SHP77 treated with DMSO at 0.1 percent for 48 hours (cell line): ENCODE data around the gene SPATA2L.
"Not testable (repeated sequence)": the region's sequence is repeated elsewhere in the genome, so short reads cannot be mapped to it uniquely, and the experiment has no call there.

ENCODE experiments used
- DNase-seq: peaks from one replicate; lab custom pipeline; 2025; lab: John Stamatoyannopoulos, UW

Gene SPATA2L

DNA sequence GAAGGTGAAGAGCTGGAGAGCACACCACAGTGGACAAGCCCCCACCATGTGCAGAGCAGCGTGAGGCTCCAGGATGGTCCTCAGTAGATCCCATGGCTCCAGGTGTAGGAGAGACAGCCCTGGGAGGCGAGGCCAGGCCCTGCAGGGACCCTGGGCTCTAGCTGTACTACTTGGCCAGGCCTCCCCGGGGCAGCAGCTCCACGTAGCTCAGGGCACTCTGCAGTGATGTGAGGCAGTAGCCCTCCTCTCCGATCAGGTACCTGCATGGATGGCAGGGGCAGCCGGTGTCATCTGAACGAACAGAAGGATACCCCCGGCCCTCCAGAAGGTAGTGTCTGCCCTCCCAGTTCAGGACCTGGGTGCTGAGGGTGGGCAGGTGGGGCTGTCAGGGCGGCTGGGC lies 6.2 kb upstream of the SPATA2L start:
- DNase-seq = no peak

DNA sequence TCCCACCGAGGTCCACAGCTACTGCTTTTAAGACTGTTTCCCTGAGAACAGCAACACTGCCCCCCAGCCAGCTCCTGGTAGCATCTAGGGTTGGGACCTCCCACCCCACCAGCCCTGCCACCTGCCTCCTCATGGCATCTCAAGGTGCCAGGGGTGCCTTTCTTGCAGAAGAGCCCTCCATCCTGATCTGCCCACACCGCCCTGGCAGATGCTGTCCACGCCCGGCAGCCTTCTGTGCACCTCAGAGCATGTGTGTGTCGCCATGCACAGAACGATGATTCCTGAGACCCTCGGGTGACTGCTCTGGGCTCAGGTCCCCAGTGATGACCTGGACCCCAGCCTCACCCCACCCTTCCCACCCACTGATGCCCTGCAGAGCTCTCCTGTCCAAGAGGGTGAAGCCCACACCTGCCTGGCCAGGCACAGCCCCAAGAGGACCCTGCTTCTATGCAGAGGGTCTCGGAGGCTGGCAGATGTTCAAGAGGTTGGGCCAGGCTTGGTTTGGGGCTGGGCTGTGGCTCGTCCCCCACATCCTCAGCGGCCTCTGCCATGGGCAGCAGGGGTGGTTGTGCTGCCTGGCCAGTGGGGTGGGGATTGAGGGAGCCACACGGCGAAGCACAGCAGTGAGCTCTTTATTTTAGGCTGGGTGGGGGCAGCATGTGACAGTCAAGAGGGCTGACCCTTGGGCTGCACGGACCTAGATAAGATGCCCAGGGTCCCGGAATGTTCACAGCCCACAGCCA lies 5.2 kb upstream of the SPATA2L start:
- DNase-seq = no peak

DNA sequence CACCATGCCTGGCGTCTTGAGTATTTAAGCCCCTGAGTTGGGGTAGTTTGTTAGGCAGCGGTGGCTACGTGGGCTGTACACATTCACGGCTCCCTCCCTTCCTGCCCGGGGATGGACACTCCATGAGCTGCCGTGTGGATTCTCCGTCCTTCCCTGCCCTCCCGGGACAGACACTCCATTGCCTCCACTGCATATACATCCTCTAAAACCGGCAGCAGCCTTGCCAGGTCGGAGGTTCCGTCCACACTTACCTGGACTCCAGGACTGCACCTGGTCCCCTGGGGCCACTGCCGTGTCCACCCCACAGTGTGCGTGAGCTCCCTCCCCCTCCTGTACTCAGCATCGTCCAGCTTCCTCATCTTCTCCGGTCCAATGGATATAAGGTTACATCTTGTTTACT lies 3.5 kb upstream of the SPATA2L start:
- no peak for DNase-seq

DNA sequence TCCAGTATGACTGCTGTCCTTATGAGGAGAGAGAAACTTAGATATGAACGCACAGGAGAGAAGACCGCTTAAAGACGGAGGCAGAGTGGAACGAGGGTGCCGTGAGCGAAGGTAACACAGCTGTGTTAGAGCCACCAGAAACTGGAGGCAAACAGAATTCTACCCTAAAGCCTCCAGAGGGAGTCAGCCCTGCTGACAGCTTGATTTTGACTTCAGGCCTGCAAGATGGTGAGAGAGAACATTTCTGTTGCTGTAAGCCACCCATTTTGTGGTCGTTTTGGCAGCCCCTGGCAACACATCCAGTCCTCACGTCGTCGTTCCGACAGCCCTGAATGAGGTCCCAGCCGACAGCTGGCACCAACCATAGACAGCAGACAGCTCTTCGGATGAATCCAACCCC lies 2.8 kb upstream of the SPATA2L start:
- DNase-seq = no peak

DNA sequence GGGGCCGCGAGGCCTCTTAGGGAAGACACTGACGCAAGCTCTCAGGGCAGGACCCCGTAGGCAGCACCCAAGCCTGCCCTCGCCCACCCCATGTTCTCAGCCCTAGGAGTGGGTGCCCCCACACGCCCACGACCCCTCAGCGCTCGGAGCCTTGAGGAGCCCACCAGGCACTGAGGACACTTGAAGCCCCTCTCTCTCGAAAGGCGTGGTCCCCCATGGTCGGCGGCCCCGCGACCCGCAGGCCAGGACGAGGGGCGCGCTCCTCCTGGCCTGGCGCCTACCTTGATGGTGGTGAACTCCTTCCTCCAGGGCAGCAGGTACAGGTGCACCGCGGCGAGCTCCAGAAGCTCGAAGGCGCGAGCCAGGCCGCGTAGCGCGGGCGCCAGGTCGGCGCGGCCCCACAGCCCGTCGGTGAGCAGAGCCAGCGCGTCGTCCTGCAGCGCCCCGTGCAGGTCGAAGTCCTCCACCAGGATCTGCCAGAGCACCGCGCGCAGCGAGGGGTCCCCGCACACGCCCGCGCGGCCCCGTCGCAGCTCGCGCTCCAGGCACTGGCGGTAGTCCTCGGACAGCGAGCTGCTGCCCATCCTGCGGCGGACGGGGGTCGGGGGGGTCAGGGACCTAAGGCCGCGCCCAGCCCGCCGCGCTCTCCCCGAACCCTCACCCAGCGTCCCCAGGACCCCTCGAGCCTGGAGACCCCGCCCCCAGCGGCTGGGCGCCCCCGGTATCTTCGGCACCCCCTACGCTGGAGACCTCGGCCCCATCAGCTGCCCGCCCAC lies 668 bp downstream of the SPATA2L start:
- no peak for DNase-seq

DNA sequence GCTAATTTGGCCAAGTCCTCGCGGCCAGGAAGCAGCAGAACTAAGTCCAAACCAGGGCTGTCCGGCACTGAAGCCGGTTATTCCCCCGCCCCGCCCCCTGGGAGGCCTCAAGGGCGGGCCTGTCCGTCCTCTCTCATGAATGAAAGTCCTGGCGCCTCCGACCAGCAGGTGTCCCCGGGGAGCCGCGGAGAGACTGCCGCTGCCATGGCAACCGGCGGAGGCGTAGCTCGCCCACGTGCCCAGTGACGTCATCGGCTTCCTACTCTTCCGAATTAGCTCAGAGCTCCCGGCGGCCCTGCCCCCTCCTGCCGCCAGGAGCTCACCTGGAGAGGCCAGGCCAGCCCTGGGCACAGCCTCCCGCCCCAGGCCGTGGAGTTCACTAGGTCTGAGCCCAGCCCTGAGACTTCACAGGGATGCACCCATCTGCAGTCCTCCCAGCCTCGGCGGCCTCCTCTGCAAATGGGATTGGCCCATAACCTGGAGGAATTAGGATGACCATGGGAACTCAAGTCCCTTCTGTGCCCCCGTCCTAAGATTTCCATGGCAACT lies 1.3 kb downstream of the SPATA2L start:
- peak; percentile 97 for DNase-seq

DNA sequence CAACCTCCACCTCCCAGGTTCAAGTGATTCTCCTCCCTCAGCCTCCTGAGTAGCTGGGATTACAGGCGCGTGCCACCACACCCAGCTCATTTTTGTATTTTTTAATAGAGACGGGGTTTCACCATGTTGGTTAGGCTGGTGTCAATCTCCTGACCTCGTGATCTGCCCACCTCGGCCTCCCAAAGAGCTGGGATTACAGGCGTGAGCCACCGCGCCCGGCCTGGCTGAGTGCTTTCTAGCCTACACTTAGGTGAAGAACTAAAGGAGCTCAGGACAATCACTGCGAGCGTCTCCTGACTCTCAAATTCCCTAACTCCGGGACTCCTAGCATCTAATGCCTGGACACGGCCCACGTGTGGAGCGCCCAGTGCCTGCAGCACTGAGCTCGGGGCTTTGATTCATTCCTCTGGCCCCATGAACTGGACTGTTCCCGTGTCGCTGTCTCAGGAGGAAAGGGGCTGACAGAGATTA lies 1.8 kb downstream of the SPATA2L start:
- not testable (repeated sequence) for DNase-seq

DNA sequence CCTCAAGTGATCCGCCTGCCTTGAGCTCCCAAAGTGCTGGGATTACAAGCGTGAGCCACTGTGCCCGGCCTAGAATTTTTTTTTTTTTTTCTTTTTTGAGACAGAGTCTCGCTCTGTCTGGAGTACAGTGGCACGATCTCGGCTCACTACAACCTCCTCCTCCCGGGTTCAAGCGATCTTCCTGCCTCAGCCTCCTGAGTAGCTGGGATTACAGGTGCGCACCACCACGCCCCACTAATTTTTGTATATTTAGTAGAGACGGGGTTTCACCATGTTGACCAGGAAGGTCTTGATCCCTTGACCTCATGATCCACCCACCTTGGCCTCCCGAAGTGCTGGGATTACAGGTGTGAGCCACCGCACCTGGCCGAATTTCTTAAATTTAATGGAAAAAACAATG lies 2.8 kb downstream of the SPATA2L start:
- DNase-seq = not testable (repeated sequence)

DNA sequence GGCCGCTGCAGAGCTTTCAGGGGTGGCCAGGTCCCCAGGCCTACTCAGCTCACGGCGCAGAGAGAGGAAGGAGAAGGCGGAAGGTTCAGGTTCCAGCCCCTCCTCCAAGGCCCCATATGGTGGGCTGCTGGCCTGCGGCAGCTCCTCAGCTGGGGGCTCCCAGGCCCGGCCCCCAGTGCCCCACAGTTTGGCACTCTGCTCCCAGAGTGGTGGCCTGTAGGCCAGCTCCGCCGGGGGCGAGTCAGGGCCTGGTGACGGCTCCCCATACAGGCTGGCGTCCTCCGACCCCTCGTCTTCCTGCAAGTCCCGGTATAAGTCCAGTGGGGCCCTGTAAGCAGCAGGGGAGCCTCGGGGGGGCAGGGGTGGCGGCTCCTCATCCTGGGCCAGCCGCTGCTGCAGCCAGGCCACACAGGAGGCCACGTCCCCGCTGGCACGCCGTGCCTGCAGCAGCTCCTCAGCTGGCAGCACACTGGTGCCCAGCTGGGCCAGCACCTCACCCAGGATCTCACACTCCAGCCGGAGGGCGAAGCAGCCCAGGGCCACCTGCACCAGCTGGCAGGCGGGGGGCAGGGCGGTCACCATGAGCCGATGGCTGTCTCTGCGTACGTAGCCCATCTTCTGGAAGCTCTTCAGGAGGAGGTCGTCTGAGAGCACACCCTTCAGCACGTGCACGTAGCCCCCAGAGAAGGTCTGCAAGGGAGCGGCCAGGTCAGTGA lies 3.7 kb downstream of the SPATA2L start:
- peak; percentile 76 for DNase-seq

DNA sequence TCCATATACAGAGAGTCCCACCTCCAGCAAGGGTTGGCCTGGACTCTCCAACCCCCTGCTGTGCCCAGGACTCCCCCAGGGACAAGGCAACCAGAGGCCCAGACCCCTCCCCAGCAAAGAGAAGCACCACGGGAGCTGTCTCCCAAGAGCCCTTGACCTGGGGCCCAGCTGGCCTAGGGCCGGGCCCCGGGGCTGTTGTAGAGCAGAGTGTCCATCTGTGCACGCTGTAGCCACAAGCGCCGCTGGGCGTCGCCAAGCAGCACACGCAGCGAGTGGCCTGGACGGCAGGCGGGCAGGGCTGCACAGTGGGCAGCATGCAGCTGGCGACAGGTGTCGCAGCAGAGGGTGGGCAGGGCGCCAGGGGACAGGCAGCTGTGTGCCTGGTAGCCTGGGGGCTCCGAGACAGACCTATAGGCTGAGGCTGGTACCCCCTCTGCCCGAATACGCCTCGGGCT lies 4.3 kb downstream of the SPATA2L start:
- peak; percentile 87 for DNase-seq

DNA sequence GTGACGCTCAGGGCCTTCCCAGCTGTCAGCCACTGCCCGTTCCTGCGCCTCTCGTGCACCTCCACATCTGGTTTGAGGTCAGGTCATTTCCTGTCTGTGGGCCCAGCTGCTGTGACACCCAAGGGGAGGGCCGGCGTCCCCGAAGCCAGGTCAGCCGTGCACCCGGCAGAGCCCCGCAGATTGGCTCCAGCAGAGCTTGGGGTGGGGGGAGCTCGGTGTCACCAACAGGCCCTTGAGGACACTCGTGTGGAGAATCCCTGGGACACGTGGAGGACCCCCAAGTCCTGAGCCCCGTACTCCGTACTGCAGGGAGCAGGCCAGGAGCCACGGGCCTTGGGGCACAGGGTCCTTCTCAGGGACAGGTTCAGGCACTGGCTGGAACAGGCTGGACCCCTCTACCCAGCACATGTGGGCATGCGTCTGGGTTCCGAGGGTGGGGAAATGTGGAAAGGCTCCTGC lies 4.8 kb downstream of the SPATA2L start:
- DNase-seq = no peak

DNA sequence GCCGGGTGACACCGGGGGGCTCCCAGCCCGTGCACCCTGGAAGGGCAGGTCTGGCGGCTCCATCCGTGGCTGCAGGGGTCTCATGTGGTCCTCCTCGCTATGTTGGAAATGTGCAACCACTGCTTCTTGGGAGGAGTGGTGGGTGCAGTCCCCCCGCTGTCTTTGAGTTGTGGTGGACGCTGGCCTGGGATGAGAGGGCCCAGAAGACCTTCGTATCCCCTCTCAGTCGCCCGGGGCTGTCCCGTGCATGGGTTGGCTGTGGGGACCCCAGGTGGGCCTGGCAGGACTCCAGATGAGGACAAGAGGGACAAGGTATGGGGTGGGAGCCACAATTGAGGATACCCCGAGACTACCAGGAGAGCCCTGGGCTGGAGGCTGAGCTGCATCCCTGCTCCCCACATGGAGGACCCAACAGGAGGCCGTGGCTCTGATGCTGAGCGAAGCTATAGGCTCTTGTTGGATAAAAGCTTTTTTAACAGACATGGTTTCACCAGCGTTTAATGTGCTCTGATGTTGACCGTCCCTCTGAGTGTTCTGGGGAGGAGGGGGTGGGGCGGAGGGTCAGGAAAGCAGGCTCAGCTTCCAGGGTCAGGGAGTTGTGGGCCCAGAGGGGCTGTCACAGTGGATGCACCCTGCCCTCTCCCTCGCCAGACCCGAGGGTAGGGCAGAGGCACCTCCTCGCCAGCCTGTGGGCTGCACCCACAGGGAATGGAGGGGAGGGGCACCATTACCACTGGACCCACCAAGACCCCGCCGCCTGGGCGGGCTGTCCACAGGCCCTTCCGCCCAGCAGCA lies 5.4 kb downstream of the SPATA2L start:
- DNase-seq = no peak

DNA sequence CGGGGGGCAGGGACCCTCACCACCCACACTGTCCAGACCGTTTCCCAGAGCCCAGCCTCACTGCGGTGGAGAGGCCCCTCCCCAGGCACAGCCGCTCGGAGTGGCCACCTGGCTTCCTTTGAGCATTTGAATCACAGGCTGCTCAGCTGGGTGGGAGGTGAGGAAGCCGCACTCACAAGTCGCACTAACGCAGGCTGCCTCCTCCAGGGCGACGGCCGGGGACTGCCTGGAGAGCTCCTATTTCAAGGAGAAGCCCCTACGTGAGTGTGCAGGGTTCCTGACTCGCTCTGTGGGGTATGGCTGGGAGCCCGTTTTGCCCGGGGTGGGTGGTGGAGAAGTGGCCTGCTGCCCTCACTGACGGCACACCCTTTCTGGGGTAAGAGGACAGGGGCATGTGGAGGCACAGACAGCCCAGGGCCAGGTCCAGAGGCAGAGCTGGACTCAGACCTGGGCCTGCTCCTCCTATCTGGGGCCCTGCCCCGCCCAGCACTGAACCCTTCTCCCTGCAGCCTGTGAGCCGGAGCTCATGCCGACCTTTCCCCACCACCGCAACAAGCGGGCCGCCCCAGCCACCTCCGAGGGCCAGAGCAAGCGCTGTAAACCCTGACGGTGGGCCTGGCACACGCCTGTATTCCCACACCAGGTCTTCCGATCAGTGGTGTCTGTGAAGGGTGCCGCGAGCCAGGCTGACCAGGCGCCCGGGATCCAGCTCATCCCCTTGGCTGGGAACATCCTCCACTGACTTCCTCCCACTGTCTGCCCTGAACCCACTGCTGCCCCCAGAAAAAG lies 6.2 kb downstream of the SPATA2L start:
- DNase-seq = no peak

DNA sequence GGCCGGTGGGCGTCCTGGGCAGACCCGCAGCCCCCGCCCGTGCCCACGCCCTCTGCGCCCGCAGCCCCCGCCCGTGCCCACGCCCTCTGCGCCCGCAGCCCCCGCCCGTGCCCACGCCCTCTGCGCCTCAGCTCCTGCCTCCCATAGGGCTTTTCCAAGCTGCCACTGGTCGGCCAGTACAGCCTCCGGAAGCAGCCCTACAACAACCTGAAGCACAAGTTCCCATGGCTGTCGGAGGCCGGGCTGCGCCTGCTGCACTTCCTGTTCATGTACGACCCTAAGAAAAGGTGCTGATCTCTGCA lies 6.8 kb downstream of the SPATA2L start:
- not testable (repeated sequence) for DNase-seq

DNA sequence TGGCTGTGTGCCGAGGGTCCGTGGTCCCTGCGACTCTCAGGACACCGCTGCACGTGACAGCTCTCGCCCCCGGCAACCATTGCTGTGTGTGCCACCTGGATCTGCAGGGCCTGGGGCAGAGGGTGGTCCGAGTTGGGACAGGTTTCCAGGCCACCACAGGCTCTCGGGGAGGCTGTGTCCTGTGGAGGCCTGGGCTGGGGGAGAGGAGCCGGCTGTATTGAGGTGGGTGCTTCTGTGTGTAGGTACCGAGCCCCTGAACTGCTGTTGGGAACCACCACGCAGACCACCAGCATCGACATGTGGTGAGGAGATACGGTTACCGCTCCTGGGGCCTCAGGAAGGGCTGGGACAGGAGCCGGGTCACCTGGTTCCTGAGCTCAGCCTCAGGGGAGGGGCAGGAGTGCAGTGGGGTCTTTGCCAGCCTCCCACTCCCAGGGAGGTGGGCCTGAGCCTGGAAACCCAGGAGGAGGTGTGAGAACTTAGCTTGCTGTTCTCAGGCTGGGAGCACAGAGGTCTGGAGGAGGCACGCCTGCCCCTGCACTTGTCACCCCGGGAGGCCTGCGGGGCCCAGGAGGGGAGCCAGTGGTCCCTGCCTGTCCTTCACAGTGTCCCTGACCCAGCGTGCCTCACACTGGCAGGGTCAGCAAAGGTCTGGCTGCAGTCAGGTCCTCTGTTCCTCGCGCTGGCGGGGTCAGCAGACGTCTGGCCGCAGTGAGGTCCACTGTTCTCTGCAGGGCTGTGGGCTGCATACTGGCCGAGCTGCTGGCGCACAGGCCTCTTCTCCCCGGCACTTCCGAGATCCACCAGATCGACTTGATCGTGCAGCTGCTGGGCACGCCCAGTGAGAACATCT lies 7.3 kb downstream of the SPATA2L start:
- DNase-seq = no peak

DNA sequence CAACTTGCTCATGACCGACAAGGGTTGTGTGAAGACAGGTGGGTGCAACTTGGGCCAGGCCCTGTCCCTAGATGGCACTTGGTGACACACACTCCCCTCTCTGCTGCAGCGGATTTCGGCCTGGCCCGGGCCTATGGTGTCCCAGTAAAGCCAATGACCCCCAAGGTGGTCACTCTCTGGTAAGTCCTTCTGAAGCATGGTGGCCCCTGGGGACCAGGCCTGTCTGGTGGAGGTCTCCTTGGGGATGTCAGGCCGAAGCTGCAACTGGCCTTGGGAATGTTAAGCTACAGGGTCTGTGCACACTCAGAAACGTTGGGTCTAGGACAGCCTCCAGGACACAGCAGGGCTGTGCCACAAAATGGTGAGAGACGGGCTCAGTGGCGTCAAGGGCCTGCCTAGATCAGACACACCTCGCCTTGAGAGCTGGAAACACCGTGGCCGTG lies 8.2 kb downstream of the SPATA2L start:
- DNase-seq = no peak

DNA sequence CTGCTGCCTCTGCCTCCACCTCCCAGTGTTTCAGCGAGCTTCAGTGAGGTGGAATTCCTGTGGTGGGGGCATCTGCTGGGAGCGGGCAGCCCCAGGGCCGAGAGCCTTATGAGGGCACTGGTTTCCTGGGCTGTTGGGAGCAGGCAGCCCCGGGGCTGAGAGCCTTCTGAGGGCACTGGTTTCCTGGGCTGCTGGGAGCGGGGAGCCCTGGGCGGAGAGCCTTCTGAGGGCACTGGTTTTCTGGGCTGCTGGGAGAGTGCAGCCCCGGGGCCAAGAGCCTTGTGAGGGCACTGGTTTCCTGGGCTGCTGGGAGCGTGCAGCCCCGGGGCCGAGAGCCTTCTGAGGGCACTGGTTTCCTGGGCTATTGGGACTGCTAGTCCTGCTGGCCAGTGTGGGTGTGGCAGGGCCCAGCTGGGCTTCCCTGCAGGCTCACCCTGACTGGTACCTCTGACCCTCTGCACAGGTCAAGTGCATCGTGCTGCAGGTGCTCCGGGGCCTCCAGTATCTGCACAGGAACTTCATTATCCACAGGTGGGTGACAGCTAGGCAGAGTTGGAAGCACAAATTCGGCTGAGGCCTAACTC lies 9.4 kb downstream of the SPATA2L start:
- no peak for DNase-seq

DNA sequence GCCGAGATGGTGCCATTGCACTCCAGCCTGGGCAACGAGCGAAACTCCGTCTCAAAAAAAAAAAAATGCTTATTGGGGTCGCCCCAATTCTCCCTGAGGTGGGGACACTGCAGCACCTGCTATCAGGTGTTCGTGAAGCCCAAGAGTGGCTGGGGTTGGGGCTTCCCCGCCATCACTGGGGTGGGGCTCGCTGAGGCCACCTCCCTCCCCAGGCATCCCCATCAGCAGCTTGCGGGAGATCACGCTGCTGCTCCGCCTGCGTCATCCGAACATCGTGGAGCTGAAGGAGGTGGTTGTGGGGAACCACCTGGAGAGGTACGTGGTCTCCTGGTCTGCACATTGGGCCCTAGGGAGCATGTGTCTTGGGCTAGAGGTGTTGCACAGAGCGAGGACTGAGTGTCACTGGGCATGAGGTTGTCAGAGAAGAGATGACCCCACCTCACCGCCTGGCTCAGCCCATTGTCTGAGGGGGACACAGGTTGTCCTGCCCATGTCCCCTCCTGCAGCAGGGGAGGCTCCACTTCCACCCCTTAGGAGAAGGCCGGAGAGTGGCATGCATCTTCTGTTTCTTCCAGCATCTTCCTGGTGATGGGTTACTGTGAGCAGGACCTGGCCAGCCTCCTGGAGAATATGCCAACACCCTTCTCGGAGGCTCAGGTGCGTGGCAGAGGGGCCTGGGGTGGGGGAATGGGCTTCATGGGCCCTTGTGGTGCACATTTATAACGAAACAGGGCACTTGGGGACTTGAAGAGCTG lies 10.1 kb downstream of the SPATA2L start:
- DNase-seq = no peak
